ENCODE measurements around the gene ZDHHC14.
"Not testable (repeated sequence)": the region's sequence is repeated elsewhere in the genome, so short reads cannot be mapped to it uniquely, and the experiment has no call there.

The ZDHHC14 gene

DNA sequence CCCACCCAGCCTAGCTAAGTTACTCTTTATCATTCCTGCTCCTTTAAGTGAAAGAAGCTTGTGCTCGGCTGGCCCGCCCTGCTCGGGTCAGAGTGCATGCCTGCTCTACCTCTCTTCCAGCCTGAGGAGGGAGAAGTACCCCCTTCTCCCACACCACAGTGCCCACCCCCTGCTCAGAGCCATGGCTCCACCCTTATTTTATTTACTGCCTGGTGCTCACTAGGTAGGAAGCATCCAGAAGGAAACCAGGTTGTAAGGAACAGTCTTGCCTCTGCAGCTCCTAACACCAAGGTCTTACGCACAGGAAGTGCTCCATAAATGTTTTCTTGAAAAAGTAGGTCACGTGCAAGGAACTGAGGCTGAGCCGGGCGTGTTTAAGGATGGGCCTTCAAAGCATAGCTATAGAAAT lies 336.4 kb downstream of the ZDHHC14 start:
- ATAC-seq (replicated peaks) (no peak), DNase-seq (no peak)
- Mint-ChIP-seq H3K4me1 (no peaks in the 10 kb centered on the region), H3K27me3 (peaks cover 10 to 30% of the 10 kb centered on the region in 2 donors), H3K4me3 (no peak overlapping the region), H3K27ac (no peak overlapping the region), H3K36me3 (no peaks in the 10 kb centered on the region), H3K9me3 (no peaks in the 10 kb centered on the region)

DNA sequence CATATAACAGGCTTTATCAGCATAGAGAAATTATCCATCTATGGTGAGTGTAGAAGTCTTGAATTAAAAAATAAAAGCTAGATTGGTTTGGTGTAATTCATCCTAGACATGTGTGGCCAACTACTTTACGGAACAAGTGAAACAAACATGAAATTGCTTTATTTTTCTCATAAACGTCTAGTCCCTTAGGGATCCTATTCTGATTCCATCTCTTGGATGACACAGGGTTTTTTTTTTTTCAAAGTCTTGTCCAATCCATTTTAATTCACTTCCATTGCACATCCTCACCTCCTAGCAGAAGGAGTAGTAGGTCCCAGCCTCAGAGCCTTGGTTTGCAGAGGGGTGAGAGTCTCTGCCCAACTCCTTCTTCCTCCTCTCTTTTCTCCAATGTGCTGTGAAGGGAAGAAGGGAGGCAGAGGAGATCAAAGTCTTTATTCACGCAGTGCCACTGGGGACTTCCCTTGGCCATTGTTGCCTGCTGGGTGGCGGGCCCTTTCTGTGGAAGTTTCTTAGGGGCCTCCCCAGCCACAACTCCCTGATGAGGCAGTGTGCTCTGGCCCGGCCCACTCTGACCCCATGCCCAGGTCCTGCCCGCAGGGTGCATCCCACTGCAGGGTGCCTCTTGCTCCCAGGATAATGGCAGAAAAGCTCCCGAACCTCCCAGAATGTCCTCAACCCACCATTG lies 337.7 kb downstream of the ZDHHC14 start:
- ATAC-seq (replicated peaks) (no peak), DNase-seq (no peak)
- no peaks in the 10 kb centered on the region for H3K36me3 Mint-ChIP-seq
- H3K4me3 Mint-ChIP-seq, result no peak overlapping the region
- H3K27me3 Mint-ChIP-seq, result peaks cover 10 to 30% of the 10 kb centered on the region in 2 donors
- H3K4me1 Mint-ChIP-seq, result no peaks in the 10 kb centered on the region
- H3K9me3 Mint-ChIP-seq, result no peaks in the 10 kb centered on the region
- H3K27ac Mint-ChIP-seq, result no peak overlapping the region

- H3K4me1 Mint-ChIP-seq; DNase-seq; H3K27ac Mint-ChIP-seq; H3K4me3 Mint-ChIP-seq; ATAC-seq (replicated peaks); H3K36me3 Mint-ChIP-seq: not testable (repeated sequence)
- H3K9me3 Mint-ChIP-seq, result peaks cover 9 to 13% of the 10 kb centered on the region in 2 donors
- H3K27me3 Mint-ChIP-seq, result peaks cover 10 to 23% of the 10 kb centered on the region in 2 donors
These were observed 340.0 kb downstream of the ZDHHC14 start for GRCh38 chr6:157720964-157721363.

GRCh38 chr6:157721426-157721825 lies 340.4 kb downstream of the ZDHHC14 start:
- DNase-seq, result no peak
- Mint-ChIP-seq H3K4me3 (no peak overlapping the region), H3K9me3 (peaks cover 11 to 16% of the 10 kb centered on the region in 2 donors), H3K27me3 (peaks cover 10 to 19% of the 10 kb centered on the region in 2 donors), H3K4me1 (no peaks in the 10 kb centered on the region), H3K36me3 (peaks cover 11 to 13% of the 10 kb centered on the region in 2 donors), H3K27ac (no peak overlapping the region)
- ATAC-seq (replicated peaks), result no peak

GRCh38 chr6:157721830-157722229 lies 340.8 kb downstream of the ZDHHC14 start:
- peaks cover 10 to 15% of the 10 kb centered on the region in 2 donors for H3K27me3 Mint-ChIP-seq

DNA sequence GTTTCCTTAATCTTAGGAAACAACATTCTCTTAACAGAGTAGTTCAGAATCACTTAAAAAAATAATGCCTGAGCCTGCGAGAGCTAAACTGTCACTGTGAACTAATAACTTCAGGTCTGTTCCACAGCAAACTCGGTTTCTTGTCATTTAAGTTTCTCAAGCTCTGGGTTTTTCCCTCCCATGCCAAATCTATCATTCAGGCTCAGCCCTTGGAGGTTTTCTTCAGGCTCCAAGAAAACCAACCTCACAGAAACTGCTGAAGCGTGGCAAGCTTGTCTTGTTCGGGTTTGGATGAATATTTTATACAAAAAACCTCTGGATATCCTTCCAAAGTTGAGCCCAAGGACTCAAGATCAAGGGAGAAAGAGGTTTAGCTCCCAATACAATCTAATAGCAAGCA lies 342.4 kb downstream of the ZDHHC14 start:
- Mint-ChIP-seq H3K27ac (no peak overlapping the region), H3K27me3 (peaks cover 4 to 11% of the 10 kb centered on the region in 2 donors), H3K36me3 (peaks cover 11 to 13% of the 10 kb centered on the region in 2 donors), H3K9me3 (peaks cover 11 to 16% of the 10 kb centered on the region in 2 donors), H3K4me1 (no peaks in the 10 kb centered on the region), H3K4me3 (no peak overlapping the region)
- DNase-seq (no peak), ATAC-seq (replicated peaks) (no peak)

More at GRCh38 chr6:157721830-157722229, 340.8 kb downstream of the ZDHHC14 start:
- Mint-ChIP-seq H3K4me3 (no peak overlapping the region), H3K27ac (no peak overlapping the region), H3K9me3 (peaks cover 11 to 16% of the 10 kb centered on the region in 2 donors), H3K36me3 (peaks cover 11 to 13% of the 10 kb centered on the region in 2 donors), H3K4me1 (no peaks in the 10 kb centered on the region)
- ATAC-seq (replicated peaks) (no peak), DNase-seq (no peak)

- no peak for DNase-seq
- Mint-ChIP-seq H3K36me3 (peaks cover 11 to 13% of the 10 kb centered on the region in 2 donors), H3K9me3 (peaks cover 11 to 16% of the 10 kb centered on the region in 2 donors), H3K4me1 (no peaks in the 10 kb centered on the region), H3K27me3 (peaks cover 4 to 11% of the 10 kb centered on the region in 2 donors), H3K27ac (no peak overlapping the region), H3K4me3 (no peak overlapping the region)
- no peak for ATAC-seq (replicated peaks)
These were observed 343.3 kb downstream of the ZDHHC14 start for GRCh38 chr6:157724138-157724820.

GRCh38 chr6:157724960-157725741 lies 344.2 kb downstream of the ZDHHC14 start:
- DNase-seq (no peak), ATAC-seq (replicated peaks) (no peak)
- H3K27ac Mint-ChIP-seq, result no peak overlapping the region
- H3K27me3 Mint-ChIP-seq, result peaks cover 4 to 11% of the 10 kb centered on the region in 2 donors
- H3K36me3 Mint-ChIP-seq, result peaks cover 11 to 13% of the 10 kb centered on the region in 2 donors
- peaks cover 11 to 16% of the 10 kb centered on the region in 2 donors for H3K9me3 Mint-ChIP-seq
- no peak overlapping the region for H3K4me3 Mint-ChIP-seq
- H3K4me1 Mint-ChIP-seq, result no peaks in the 10 kb centered on the region

- Mint-ChIP-seq H3K4me1 (no peaks in the 10 kb centered on the region), H3K36me3 (peaks cover 11 to 13% of the 10 kb centered on the region in 2 donors), H3K9me3 (peaks cover 11 to 16% of the 10 kb centered on the region in 2 donors), H3K27me3 (peaks cover 4 to 11% of the 10 kb centered on the region in 2 donors), H3K4me3 (no peak overlapping the region), H3K27ac (no peak overlapping the region)
- ATAC-seq (replicated peaks), result no peak
- DNase-seq, result no peak
These were observed 344.8 kb downstream of the ZDHHC14 start for GRCh38 chr6:157725836-157726235.

- H3K27ac Mint-ChIP-seq, result no peak overlapping the region
- peaks cover 11 to 16% of the 10 kb centered on the region in 2 donors for H3K9me3 Mint-ChIP-seq
- DNase-seq (no peak), ATAC-seq (replicated peaks) (no peak)
- no peaks in the 10 kb centered on the region for H3K4me1 Mint-ChIP-seq
- H3K36me3 Mint-ChIP-seq, result peaks cover 11 to 13% of the 10 kb centered on the region in 2 donors
- H3K27me3 Mint-ChIP-seq, result peaks cover 0 to 12% of the 10 kb centered on the region in 2 donors
- H3K4me3 Mint-ChIP-seq, result no peak overlapping the region
These were observed 346.1 kb downstream of the ZDHHC14 start for GRCh38 chr6:157726892-157727628.

Measured in stimulated activated naive B cell treated with anti-CD40 and anti-IgM and Interleukin-4, amounts not matched to agents 10 μg/mL and 1 μg/mL and 100 μg/mL, for 72 hours (primary cell).